ENCODE results near the gene STX10. TPM values are rescaled to one million over a fixed set of nuclear protein-coding genes. Genes with fewer than 3 reads are reported as not detected.
A peak's percentile ranks its signal among the peaks of the same experiment; 100 is the strongest.

STX10 gene
- total RNA-seq, 1 donor from 2014 or later, result 75.3 TPM

DNA sequence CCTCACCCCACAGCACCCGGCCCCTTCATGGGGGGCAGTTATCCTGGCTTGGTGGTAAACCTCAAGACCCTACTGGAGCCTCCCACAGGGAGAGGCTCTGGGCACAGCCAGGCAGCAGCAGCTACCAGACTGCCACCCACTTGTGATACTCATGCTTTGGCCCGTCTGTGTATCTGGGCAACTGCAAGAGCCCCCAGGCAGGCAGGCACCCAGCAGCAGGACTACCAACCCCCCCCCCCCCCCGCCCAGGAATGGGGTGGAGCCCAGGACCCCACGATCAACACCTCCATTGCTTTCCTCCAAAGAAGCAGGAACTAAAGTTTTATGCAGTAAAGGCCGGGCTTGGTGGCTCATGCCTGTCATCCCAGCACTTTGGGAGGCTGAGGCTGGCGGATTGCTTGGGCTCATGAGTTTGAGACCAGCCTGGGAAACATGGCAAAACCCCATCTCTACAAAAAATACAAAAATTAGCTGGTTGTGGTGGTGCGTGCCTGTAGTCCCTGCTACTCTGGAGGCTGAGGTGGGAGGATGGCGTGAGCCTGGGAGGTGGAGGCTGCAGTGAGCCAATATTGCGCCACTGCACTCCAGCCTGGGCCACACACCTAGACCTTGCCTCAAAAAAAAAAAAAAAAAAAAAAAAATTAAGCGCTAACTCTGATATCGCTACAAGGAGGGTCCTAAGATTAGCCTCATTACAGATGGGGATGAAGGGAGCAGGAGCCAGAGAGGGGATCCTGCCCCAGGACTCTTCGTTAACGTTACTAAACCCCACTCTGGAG, 46.4 kb downstream of the STX10 start:
- no peak for FAIRE-seq
- TF ChIP-seq, protein P1, sequence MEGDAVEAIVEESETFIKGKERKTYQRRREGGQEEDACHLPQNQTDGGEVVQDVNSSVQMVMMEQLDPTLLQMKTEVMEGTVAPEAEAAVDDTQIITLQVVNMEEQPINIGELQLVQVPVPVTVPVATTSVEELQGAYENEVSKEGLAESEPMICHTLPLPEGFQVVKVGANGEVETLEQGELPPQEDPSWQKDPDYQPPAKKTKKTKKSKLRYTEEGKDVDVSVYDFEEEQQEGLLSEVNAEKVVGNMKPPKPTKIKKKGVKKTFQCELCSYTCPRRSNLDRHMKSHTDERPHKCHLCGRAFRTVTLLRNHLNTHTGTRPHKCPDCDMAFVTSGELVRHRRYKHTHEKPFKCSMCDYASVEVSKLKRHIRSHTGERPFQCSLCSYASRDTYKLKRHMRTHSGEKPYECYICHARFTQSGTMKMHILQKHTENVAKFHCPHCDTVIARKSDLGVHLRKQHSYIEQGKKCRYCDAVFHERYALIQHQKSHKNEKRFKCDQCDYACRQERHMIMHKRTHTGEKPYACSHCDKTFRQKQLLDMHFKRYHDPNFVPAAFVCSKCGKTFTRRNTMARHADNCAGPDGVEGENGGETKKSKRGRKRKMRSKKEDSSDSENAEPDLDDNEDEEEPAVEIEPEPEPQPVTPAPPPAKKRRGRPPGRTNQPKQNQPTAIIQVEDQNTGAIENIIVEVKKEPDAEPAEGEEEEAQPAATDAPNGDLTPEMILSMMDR (IDR thresholded peaks at IDR 0.05; ENCODE audit: insufficient read depth, low read length, severe bottlenecking), result no peak
- Histone ChIP-seq H3K4me3 (ENCODE audit: low read depth, low read length) (no peak overlapping the region), H3K27me3 (ENCODE audit: control insufficient read depth, insufficient read depth, low read length) (no peaks in the 10 kb centered on the region), H3K36me3 (ENCODE audit: control insufficient read depth, insufficient read depth, low read length) (peaks cover 8% of the 10 kb centered on the region)
- no peak for DNase-seq (ENCODE audit: low read depth)

DNA sequence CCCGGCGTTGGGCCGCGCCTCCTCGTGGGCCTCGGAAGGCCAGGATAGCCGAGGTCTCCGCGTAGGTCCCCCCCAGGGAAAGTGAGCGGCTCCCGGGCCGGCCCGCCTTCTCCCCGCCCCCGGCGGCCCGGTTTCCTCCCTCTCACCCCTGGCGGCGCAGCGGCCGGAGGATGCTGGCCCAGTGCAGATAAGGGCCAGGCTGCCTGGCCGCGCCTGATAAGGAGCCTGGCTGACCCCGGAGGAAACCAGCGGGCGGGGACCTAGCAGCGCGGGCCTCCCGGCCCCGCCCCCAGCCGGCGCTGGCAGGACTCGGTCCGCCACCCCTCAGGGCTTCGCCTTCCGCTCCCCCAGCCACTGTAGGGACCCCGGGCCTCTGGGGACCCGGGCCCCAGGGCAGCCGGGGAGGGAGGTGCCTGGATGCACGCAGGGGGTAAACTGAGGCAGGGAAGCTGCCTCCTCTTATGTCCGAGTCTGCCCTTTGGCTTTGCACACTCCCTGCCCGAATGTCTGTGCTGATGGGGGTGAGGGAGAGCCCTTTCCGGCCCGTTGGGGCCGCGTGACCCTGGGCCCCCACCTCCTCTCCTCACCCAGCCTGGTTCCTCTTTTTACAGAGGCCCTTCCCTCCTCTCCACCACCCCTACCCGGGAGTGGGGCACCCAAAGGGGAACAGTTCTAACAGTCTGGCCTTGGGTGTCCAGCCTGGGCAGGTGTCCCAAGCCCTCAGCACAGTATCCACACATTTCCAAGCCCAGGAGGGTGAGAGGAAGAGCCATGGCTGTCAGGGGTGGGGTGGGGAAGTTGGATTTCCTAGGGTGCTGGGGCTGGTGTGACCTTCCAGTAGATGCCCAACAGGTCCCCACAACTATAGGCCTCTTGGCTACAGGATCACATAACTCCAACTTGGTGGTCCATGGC, 47.3 kb downstream of the STX10 start, which contains the start of gene LYL1:
Gene LYL1, minus strand, starts transcription at position 193 of the 915 bp plus-strand sequence. CDS start 1,687 bp downstream, outside the sequence.
- peak within 1 kb of the TSS; percentile 25 for H3K4me3 ChIP-seq (ENCODE audit: low read depth, low read length)
- DNase-seq (ENCODE audit: low read depth), result no peak
- no peak for FAIRE-seq
- TF ChIP-seq, protein P1 (IDR thresholded peaks at IDR 0.05; ENCODE audit: insufficient read depth, low read length, severe bottlenecking), result no peak
- no peaks in the 10 kb centered on the region for H3K27me3 ChIP-seq (ENCODE audit: control insufficient read depth, insufficient read depth, low read length)
- peaks cover 8% of the 10 kb centered on the region for H3K36me3 ChIP-seq (ENCODE audit: control insufficient read depth, insufficient read depth, low read length)

DNA sequence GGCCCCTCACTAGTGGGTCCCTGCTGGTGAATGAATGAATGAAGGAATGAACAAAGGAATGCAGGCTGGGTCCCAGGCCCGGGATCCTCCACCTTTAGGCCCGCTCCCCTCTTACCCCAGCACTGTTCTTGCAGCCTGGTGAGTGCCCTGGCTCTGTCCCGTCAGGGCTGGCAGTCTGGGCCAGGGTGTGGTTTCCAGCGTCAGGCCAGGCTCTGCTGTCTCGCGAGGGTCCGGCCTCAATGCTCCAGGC, 47.8 kb downstream of the STX10 start:
- H3K4me3 ChIP-seq (ENCODE audit: low read depth, low read length), result peak overlapping the region; percentile 25
- TF ChIP-seq, protein P1 (IDR thresholded peaks at IDR 0.05; ENCODE audit: insufficient read depth, low read length, severe bottlenecking), result no peak

DNA sequence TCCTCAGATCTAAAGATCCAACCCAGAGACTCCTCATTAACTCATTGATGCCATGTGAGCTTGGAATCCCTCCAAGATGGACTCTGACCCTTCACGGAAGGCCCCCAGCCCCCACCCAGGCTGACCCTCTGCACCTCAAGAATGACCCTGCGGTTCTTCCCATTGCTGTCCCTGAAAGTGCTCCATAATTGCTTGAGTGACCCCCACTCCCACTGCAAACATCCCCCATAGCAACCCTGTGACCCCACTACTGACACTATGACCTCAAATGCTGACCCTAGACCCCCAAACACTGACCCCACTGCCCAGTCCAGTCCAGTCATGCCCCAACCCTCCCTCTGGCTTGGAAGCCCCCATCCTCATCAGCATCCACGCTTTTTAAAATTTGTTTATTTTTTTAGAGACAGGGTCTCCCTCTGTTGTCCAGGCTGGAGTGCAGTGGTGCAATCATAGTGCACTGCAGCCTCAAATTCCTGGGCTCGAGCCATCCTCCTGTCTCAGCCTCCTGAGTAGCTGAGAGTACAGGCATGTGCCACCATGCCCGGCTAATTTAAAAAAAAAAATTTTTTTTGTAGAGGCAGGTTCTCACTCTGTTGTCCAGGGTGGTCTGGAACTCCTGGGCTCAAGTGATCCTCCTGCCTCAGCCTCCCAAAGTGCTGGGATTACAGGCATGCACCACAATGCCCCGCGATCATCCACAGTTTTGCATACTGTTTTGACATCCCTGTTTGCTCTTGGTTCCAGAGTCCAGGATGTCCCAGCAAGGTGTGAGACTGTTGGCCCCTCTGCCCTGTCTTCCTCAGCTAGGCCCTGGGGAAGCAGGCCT, 48.4 kb downstream of the STX10 start:
- Histone ChIP-seq H3K27me3 (ENCODE audit: control insufficient read depth, insufficient read depth, low read length) (no peaks in the 10 kb centered on the region), H3K36me3 (ENCODE audit: control insufficient read depth, insufficient read depth, low read length) (peaks cover 4% of the 10 kb centered on the region), H3K4me3 (ENCODE audit: low read depth, low read length) (no peak overlapping the region)
- DNase-seq (ENCODE audit: low read depth) (no peak), FAIRE-seq (no peak)
- TF ChIP-seq, protein P1 (IDR thresholded peaks at IDR 0.05; ENCODE audit: insufficient read depth, low read length, severe bottlenecking), result no peak

More for the DNA sequence above, 47.8 kb downstream of the STX10 start:
- DNase-seq (ENCODE audit: low read depth) (no peak), FAIRE-seq (no peak)
- peaks cover 5% of the 10 kb centered on the region for H3K36me3 ChIP-seq (ENCODE audit: control insufficient read depth, insufficient read depth, low read length)
- H3K27me3 ChIP-seq (ENCODE audit: control insufficient read depth, insufficient read depth, low read length), result no peaks in the 10 kb centered on the region

DNA sequence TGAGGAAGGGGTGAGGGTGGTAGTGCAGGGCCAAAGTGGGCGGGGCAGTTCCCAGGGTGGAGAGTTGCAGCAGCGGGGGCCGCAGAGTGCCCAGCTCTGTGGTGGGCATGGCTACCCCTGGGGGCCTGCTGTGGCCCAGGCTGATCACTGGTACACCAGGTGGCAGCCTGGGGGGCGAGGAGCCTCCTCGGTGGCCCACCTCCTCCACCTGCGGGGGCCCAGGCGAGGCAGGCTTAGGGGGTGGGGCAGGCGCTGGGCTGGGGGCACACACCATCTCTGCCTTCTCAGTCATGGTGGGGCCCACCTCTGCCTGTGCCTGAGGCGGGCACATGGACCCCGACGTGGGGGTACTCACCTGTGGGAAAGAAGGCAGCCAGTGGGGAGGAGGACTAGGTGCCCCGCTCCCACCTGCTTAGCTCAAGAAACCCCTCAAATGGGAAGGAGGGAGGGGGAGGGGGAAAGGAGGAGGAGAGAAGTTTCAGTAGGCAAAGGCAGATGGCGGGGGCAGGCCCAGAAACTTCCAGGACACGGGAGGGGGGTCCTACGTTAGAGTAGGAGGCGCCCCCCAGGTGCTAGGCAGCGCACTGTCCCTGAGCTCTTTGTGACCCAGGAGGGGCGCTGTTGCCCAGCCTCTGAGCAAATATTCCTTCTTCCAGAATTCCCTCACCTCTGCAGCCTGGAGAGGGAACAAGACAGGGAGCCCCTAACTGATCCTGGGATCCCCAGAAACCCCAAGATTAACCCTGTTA, 49.2 kb downstream of the STX10 start:
- no peak for DNase-seq (ENCODE audit: low read depth)
- Histone ChIP-seq H3K4me3 (ENCODE audit: low read depth, low read length) (no peak overlapping the region), H3K27me3 (ENCODE audit: control insufficient read depth, insufficient read depth, low read length) (no peaks in the 10 kb centered on the region), H3K36me3 (ENCODE audit: control insufficient read depth, insufficient read depth, low read length) (peaks cover 4% of the 10 kb centered on the region)
- FAIRE-seq, result no peak
- TF ChIP-seq, protein P1 (IDR thresholded peaks at IDR 0.05; ENCODE audit: insufficient read depth, low read length, severe bottlenecking), result peak; percentile 42

All from bronchial epithelial cell (primary cell).